Measurements from ENCODE around the gene FAM120B. TPM values are rescaled to one million over a fixed set of nuclear protein-coding genes. Genes with fewer than 3 reads are reported as not detected.

The FAM120B gene
- total and polyA plus RNA-seq, 2 of the 4 experiments (the other 2 are of a cell fraction): 15.3 to 28.0 TPM

DNA sequence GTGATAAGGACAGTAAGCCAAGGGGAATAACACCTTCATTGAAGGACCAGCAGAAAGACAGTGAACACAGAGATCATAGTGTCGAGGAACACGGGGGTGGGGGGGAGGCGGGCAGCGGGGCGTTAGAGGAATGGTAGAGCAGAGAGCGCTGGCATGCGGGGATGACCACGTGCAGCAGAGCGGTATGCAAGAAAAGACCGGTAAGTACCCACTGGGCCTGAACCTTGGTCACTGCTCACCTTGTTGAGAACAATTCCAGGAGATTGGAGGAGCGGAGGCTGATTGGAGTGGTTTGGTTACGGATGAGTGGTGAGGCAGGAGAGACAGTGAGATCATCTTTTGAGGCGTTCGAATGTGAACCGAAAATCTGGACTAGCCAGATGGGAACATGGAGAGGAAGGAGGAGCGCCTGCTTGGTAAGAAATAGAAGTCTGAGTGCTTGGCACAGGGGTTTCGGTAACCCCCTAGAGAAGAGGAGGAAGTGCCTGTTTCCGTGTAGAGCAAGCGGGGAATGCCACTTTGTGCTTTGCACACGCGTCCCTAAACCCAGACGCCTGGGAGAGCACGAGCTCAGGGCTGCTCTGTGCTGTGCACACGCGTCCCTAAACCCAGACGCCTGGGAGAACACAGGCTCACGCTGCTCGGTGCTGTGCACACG is 70.0 kb downstream of the FAM120B start:
- in situ Hi-C loops (cut with MboI; ENCODE audit: low sequenced_read_pairs): no loop called here
- intact Hi-C loops (cut with micrococcal nuclease): no loop called here
- Histone ChIP-seq H2BK15ac (ENCODE audit: low read depth, low read length) (no peak overlapping the region), H3K18ac (ENCODE audit: low read depth, low read length) (no peak overlapping the region), H3K4me3 (ENCODE audit: insufficient read depth, low read depth, low read length) (no peak overlapping the region), H3K27ac (ENCODE audit: insufficient read depth, low read length) (no peak overlapping the region), H2AFZ (replicated peaks; ENCODE audit: low read length, poor library complexity) (no peak overlapping the region), H3K9ac (ENCODE audit: low read depth, low read length) (no peak overlapping the region), H2BK120ac (ENCODE audit: low read depth, low read length) (no peak overlapping the region), H3K4ac (ENCODE audit: low read depth, low read length) (no peak overlapping the region), H3K27me3 (ENCODE audit: control insufficient read depth, insufficient read depth, low read length) (no peaks in the 10 kb centered on the region), H3K14ac (replicated peaks; ENCODE audit: low read depth, low read length) (no peak overlapping the region), H3K56ac (ENCODE audit: extremely low read depth, insufficient read depth, low read length) (no peak overlapping the region), H3K4me2 (ENCODE audit: low read depth, low read length) (no peak overlapping the region), H3K9me3 (ENCODE audit: control insufficient read depth, insufficient read depth, low read length) (no peaks in the 10 kb centered on the region), H2BK5ac (ENCODE audit: low read depth, low read length, poor library complexity, severe bottlenecking) (no peak overlapping the region), H4K8ac (ENCODE audit: low read depth in 2 of 2, low read length in 2 of 2) (no peak overlapping the region), H3K79me1 (ENCODE audit: low read depth in 1 of 2, low read length in 2 of 2) (peaks cover 8 to 9% of the 10 kb centered on the region in 2 experiments; a peak in 2 of 4 replicates), H3K9me1 (ENCODE audit: insufficient read depth, low read length) (peaks cover 8% of the 10 kb centered on the region; the same call in 1 of the 2 replicates), H2AK9ac (replicated peaks; ENCODE audit: low read depth, low read length, poor library complexity) (no peak overlapping the region), H4K20me1 (ENCODE audit: insufficient read depth, low read length) (no peaks in the 10 kb centered on the region), H3K4me1 (ENCODE audit: control insufficient read depth, insufficient read depth, low read length) (peaks cover 2% of the 10 kb centered on the region; the same call in 1 of the 2 replicates), H2BK20ac (ENCODE audit: low read depth, low read length) (no peak overlapping the region), H3K23ac (ENCODE audit: low read depth, low read length) (no peak overlapping the region), H4K91ac (ENCODE audit: insufficient read depth, low read depth, low read length) (no peak overlapping the region), H4K5ac (ENCODE audit: low read depth, low read length) (no peak overlapping the region), H3K36me3 (ENCODE audit: control insufficient read depth, insufficient read depth, low read length) (peaks cover 5% of the 10 kb centered on the region), H2AK5ac (ENCODE audit: low read depth, low read length) (no peak overlapping the region)
- BruUV-seq (replicated peaks): no TSS peak
- ATAC-seq (ENCODE audit: low read depth): no peak
- dilution Hi-C loops (cut with HindIII; ENCODE audit: low sequenced_read_pairs, unreplicated experiment): no loop called here
- 100% methylated on average over 13 of the region's 29 CpGs; no CpG with 5 or more reads in 1 of the 2 experiments for WGBS, 2 experiments (ENCODE audit: extremely low coverage in 2 of 2, insufficient read length in 1 of 2)
- POLR2A ChIA-PET (ENCODE audit: unreplicated experiment): no interaction called here
- TF ChIP-seq MXI1 (IDR thresholded peaks at IDR 0.05; ENCODE audit: borderline replicate concordance, low read depth, low read length): no peak
- TF ChIP-seq FOS (IDR thresholded peaks at IDR 0.05; ENCODE audit: low read depth, low read length): no peak
- no peak for TF ChIP-seq RFX5 (IDR thresholded peaks at IDR 0.05; ENCODE audit: low read depth, low read length)
- TF ChIP-seq CHD1 (IDR thresholded peaks at IDR 0.05; ENCODE audit: low read depth, low read length): no peak
- no peak for TF ChIP-seq RCOR1 (IDR thresholded peaks at IDR 0.05; ENCODE audit: insufficient replicate concordance, low read length)
- TF ChIP-seq BHLHE40 (IDR thresholded peaks at IDR 0.05; ENCODE audit: low read depth, low read length): no peak
- TF ChIP-seq, protein P1, sequence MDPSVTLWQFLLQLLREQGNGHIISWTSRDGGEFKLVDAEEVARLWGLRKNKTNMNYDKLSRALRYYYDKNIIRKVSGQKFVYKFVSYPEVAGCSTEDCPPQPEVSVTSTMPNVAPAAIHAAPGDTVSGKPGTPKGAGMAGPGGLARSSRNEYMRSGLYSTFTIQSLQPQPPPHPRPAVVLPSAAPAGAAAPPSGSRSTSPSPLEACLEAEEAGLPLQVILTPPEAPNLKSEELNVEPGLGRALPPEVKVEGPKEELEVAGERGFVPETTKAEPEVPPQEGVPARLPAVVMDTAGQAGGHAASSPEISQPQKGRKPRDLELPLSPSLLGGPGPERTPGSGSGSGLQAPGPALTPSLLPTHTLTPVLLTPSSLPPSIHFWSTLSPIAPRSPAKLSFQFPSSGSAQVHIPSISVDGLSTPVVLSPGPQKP (IDR thresholded peaks at IDR 0.05; ENCODE audit: borderline replicate concordance, low read depth, low read length): no peak
- TF ChIP-seq CEBPB (IDR thresholded peaks at IDR 0.05; ENCODE audit: low read depth, low read length): no peak
- TF ChIP-seq, protein P2, sequence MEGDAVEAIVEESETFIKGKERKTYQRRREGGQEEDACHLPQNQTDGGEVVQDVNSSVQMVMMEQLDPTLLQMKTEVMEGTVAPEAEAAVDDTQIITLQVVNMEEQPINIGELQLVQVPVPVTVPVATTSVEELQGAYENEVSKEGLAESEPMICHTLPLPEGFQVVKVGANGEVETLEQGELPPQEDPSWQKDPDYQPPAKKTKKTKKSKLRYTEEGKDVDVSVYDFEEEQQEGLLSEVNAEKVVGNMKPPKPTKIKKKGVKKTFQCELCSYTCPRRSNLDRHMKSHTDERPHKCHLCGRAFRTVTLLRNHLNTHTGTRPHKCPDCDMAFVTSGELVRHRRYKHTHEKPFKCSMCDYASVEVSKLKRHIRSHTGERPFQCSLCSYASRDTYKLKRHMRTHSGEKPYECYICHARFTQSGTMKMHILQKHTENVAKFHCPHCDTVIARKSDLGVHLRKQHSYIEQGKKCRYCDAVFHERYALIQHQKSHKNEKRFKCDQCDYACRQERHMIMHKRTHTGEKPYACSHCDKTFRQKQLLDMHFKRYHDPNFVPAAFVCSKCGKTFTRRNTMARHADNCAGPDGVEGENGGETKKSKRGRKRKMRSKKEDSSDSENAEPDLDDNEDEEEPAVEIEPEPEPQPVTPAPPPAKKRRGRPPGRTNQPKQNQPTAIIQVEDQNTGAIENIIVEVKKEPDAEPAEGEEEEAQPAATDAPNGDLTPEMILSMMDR (conservative IDR thresholded peaks at IDR 0.05; ENCODE audit: low read depth, low read length): no peak
- DNase-seq: no peak
- CTCF ChIA-PET: no interaction called here
